Hepatocyte (in vitro differentiated cells): ENCODE measurements around the gene EFEMP2. TPM values are rescaled to one million over a fixed set of nuclear protein-coding genes. Genes with fewer than 3 reads are reported as not detected.

Experiments used
- DNase-seq: peaks from one replicate; pipeline ENCODE4 v3.0.0-alpha.2; 2016; ENCODE audit warnings: low spot score
- H2AFZ ChIP-seq: fragments of 200-600 bp; sonication (generic); 2 replicates; pipeline ENCODE4 v1.6.0; 2016; ENCODE audit warnings: antibody characterized with exemption, mild to moderate bottlenecking
- H3K27ac ChIP-seq: fragments of 200-600 bp; sonication (generic); 2 replicates; pipeline ENCODE4 v1.5.1; 2016; ENCODE audit warnings: mild to moderate bottlenecking
- H3K27me3 ChIP-seq: fragments of 200-600 bp; sonication (generic); 2 replicates; pipeline ENCODE4 v1.6.1; 2016
- H3K36me3 ChIP-seq: fragments of 200-600 bp; sonication (generic); replicated peaks from 2 replicates; pipeline ENCODE4 v1.5.1; 2016; ENCODE audit warnings: low read depth; ENCODE audit not compliant: insufficient read depth
- H3K4me1 ChIP-seq: fragments of 200-600 bp; sonication (generic); 2 replicates; pipeline ENCODE4 v1.5.1; 2016; ENCODE audit warnings: mild to moderate bottlenecking, moderate library complexity; ENCODE audit not compliant: insufficient read depth
- H3K4me2 ChIP-seq: fragments of 200-600 bp; sonication (generic); 2 replicates; pipeline ENCODE4 v1.6.0; 2016
- H3K4me3 ChIP-seq: fragments of 200-600 bp; sonication (generic); 2 replicates; pipeline ENCODE4 v1.5.1; 2016; ENCODE audit warnings: mild to moderate bottlenecking
- H3K79me2 ChIP-seq: fragments of 200-600 bp; sonication (generic); 2 replicates; pipeline ENCODE4 v1.6.0; 2017; ENCODE audit warnings: mild to moderate bottlenecking
- H3K9me2 ChIP-seq: fragments of 200-600 bp; sonication (generic); replicated peaks from 2 replicates; pipeline ENCODE4 v1.6.0; 2017; ENCODE audit warnings: mild to moderate bottlenecking; ENCODE audit not compliant: insufficient read depth
- H3K9me3 ChIP-seq: fragments of 200-600 bp; sonication (generic); 2 replicates; pipeline ENCODE4 v1.5.1; 2016; ENCODE audit warnings: low read depth, mild to moderate bottlenecking
- H4K20me1 ChIP-seq: fragments of 200-600 bp; sonication (generic); 2 replicates; pipeline ENCODE4 v1.6.0; 2016; ENCODE audit warnings: mild to moderate bottlenecking; ENCODE audit not compliant: insufficient read depth, poor library complexity, severe bottlenecking
- EZH2 ChIP-seq: fragments of 200-600 bp; sonication (generic); IDR thresholded peaks from 2 replicates; pipeline ENCODE4 v1.6.1; 2016; ENCODE audit warnings: antibody characterized with exemption, mild to moderate bottlenecking, borderline replicate concordance
- EZH2phosphoT487 ChIP-seq: fragments of 200-600 bp; sonication (generic); IDR thresholded peaks from one replicate; pipeline ENCODE4 v1.6.1; 2018; ENCODE audit warnings: antibody characterized with exemption, mild to moderate bottlenecking, low read depth, moderate library complexity; ENCODE audit not compliant: unreplicated experiment, severe bottlenecking
- WGBS: methylation state at CpG from one replicate; pipeline ENCODE4 v1.1.6; 2016; ENCODE audit warnings: low lambda C conversion rate; ENCODE audit errors: missing lambda C conversion rate; 5-methylcytosine and 5-hydroxymethylcytosine counted together
- polyA plus RNA-seq: library from polyadenylated mRNA; unstranded; fragments of >200 nt; fragmentation: Nextera tagmentation; extraction: Ambion mirVana; gene quantifications from 2 replicates; pipeline ENCODE4 v1.2.1, GENCODE V29; 2016
- total RNA-seq: library from RNA; depleted of rRNA; stranded (reverse); fragments of >200 nt; gene quantifications from 2 replicates; pipeline ENCODE4 v1.2.3, GENCODE V29; 2014
- TF ChIP-seq, protein P1 (sequence below): fragments of 200-600 bp; sonication (generic); IDR thresholded peaks from 2 replicates; pipeline ENCODE4 v1.5.1; 2016; ENCODE audit warnings: antibody characterized with exemption, mild to moderate bottlenecking; ENCODE audit not compliant: poor library complexity

Gene EFEMP2
- total and polyA plus RNA-seq, 2 experiments from 2014 or later: 65.2 to 197 TPM

DNA sequence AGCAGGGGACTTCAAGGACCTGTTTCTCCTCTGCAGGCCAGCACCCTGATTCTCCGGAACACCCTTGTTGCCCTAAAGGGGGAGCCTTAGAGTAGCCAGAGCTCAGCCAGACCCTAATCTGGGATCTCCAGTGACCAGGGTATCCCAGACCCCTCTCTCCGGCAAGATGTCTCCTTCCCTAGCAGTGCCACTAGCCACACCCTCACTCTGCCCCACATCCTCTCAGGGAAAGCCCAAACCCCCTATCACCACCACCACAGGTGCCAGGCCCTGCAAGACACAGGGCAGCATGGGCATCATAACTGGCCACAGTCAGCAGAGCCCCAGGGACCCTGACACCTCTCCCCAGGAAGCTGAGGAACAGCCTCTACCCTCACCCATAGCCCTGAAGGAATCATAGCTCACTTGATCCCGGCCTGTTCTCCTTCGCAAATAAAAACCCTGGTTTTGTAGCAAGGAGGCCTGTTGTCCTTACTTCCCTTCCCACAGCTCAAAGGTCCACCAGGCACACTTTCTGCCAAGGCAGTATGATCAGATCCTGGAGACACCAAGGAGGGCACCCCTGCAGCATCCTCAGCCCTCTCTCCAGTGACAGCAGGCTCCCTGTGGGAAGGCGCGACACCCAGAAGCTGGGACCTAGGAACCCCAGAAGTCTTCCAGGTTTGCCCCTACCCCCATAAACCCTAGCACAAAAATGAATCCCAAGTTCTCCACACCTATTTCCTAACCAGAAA, 19.2 kb downstream of the EFEMP2 start:
- Histone ChIP-seq H3K27ac (peak overlapping the region; percentile 88), H3K4me2 (peak overlapping the region; percentile 42), H3K4me1 (peaks cover 29% of the 10 kb centered on the region), H3K27me3 (no peaks in the 10 kb centered on the region), H3K79me2 (peaks cover 39% of the 10 kb centered on the region), H3K4me3 (no peak overlapping the region), H3K9me3 (no peaks in the 10 kb centered on the region), H3K9me2 (no peaks in the 10 kb centered on the region), H2AFZ (no peak overlapping the region), H3K36me3 (no peaks in the 10 kb centered on the region), H4K20me1 (peaks cover 38% of the 10 kb centered on the region)
- WGBS: 95% methylated on average over 6 of the region's 6 CpGs
- no peak for TF ChIP-seq EZH2phosphoT487
- no peak for TF ChIP-seq EZH2
- TF ChIP-seq, protein P1, sequence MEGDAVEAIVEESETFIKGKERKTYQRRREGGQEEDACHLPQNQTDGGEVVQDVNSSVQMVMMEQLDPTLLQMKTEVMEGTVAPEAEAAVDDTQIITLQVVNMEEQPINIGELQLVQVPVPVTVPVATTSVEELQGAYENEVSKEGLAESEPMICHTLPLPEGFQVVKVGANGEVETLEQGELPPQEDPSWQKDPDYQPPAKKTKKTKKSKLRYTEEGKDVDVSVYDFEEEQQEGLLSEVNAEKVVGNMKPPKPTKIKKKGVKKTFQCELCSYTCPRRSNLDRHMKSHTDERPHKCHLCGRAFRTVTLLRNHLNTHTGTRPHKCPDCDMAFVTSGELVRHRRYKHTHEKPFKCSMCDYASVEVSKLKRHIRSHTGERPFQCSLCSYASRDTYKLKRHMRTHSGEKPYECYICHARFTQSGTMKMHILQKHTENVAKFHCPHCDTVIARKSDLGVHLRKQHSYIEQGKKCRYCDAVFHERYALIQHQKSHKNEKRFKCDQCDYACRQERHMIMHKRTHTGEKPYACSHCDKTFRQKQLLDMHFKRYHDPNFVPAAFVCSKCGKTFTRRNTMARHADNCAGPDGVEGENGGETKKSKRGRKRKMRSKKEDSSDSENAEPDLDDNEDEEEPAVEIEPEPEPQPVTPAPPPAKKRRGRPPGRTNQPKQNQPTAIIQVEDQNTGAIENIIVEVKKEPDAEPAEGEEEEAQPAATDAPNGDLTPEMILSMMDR: no peak
- DNase-seq: peak; percentile 11

DNA sequence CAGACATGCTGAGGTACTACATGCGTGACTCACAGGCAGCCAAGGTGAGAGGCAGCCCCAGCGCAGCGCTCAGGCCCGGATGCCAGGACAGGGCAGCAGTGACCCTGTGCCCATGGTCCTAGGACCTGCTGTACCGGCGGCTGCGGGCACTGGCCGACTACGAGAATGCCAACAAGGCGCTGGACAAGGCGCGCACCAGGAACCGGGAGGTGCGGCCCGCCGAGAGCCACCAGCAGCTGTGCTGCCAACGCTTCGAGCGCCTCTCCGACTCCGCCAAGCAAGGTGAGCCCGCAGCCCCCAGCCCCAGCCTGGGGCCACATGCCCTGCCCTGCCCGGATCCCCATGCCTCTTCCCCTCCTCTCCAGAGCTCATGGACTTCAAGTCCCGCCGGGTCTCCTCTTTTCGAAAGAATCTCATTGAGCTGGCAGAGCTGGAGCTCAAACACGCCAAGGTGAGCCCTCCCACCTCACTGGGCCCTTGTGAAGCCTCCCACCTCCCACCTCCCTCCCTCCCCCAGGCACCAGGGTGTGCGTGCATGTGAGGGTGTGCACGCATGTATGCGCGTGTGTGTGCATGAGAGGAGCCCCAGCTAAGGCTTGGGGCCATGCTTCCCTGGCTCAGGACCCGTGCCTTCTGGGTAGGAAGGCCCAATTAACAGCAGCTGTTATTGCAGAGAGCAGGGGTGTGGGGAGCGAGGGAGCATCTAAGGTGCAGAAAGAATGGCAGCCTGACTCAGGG, 19.9 kb downstream of the EFEMP2 start:
- Histone ChIP-seq H3K4me1 (peaks cover 29% of the 10 kb centered on the region), H3K4me2 (no peak overlapping the region), H3K36me3 (no peaks in the 10 kb centered on the region), H3K79me2 (peaks cover 39% of the 10 kb centered on the region), H3K9me3 (no peaks in the 10 kb centered on the region), H3K27me3 (no peaks in the 10 kb centered on the region), H2AFZ (no peak overlapping the region), H3K4me3 (no peak overlapping the region), H4K20me1 (peaks cover 38% of the 10 kb centered on the region), H3K27ac (peak overlapping the region; percentile 88), H3K9me2 (no peaks in the 10 kb centered on the region)
- WGBS: 95% methylated on average over 21 of the region's 33 CpGs
- DNase-seq: peak; percentile 7
- TF ChIP-seq, protein P1: no peak
- no peak for TF ChIP-seq EZH2phosphoT487
- TF ChIP-seq EZH2: no peak

GRCh38 chr11:65851811-65852507, 20.6 kb downstream of the EFEMP2 start:
- H3K27ac ChIP-seq: peak overlapping the region; percentile 88
- H3K4me3 ChIP-seq: no peak overlapping the region
- no peak for TF ChIP-seq EZH2
- no peak for TF ChIP-seq EZH2phosphoT487
- TF ChIP-seq, protein P1: no peak
- no peaks in the 10 kb centered on the region for H3K9me2 ChIP-seq
- H3K36me3 ChIP-seq: no peaks in the 10 kb centered on the region
- no peaks in the 10 kb centered on the region for H3K27me3 ChIP-seq
- peaks cover 32% of the 10 kb centered on the region for H3K79me2 ChIP-seq
- H3K4me1 ChIP-seq: peaks cover 29% of the 10 kb centered on the region
- no peak overlapping the region for H2AFZ ChIP-seq
- 95% methylated on average over 10 of the region's 10 CpGs for WGBS
- no peak overlapping the region for H3K4me2 ChIP-seq
- H4K20me1 ChIP-seq: peaks cover 31% of the 10 kb centered on the region
- DNase-seq: no peak
- no peaks in the 10 kb centered on the region for H3K9me3 ChIP-seq
